ENCODE results near the gene WSB2. TPM values are rescaled to one million over a fixed set of nuclear protein-coding genes. Genes with fewer than 3 reads are reported as not detected.

The WSB2 gene
- total and polyA plus RNA-seq, 9 of the 15 experiments (the other 6 are each of a cell fraction or from before 2014, with no cell fraction given), result 31.4 to 77.6 (median 52.6) TPM

DNA sequence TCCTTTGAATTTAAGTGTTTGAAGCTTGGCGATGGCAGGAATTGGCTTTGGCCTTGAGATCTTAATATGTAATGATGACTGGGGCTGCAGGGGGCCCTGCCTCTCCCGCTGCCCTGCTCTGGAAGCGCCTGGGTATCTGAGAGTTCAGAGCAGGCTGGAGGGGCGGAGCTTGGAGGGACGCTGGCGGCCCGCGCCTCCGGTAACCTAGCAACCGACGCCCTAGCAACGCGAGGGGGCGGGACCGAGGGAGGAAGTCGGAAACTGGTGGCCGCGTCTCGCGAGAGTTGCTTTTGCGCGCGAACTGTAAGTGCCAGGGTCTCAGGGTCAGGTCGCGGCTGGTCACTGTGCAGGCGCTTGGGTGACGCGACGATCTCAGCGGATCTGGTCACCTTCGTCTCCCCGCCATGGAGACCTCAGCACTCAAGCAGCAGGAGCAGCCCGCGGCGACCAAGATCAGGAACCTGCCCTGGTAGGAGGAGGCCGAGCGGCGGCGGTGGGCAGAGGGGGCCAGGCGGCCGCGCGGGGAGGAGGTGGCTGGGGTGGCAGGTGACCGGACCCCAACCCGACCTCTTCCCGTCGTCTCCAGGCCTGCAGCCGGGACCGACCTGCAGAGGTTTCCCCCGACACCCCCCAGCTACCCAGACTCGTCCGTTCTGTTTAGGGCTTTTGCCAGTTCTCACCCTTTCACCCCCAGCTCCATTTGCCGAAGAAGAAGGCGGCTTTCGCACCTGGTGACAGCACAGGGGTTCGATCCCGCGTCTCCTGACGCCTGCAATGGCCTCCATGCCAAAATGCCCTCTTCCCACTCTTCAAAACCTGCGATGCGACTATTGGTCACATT lies 44.3 kb downstream of the WSB2 start, which contains the start of gene RFC5 (continued):
- TF ChIP-seq, protein P1, sequence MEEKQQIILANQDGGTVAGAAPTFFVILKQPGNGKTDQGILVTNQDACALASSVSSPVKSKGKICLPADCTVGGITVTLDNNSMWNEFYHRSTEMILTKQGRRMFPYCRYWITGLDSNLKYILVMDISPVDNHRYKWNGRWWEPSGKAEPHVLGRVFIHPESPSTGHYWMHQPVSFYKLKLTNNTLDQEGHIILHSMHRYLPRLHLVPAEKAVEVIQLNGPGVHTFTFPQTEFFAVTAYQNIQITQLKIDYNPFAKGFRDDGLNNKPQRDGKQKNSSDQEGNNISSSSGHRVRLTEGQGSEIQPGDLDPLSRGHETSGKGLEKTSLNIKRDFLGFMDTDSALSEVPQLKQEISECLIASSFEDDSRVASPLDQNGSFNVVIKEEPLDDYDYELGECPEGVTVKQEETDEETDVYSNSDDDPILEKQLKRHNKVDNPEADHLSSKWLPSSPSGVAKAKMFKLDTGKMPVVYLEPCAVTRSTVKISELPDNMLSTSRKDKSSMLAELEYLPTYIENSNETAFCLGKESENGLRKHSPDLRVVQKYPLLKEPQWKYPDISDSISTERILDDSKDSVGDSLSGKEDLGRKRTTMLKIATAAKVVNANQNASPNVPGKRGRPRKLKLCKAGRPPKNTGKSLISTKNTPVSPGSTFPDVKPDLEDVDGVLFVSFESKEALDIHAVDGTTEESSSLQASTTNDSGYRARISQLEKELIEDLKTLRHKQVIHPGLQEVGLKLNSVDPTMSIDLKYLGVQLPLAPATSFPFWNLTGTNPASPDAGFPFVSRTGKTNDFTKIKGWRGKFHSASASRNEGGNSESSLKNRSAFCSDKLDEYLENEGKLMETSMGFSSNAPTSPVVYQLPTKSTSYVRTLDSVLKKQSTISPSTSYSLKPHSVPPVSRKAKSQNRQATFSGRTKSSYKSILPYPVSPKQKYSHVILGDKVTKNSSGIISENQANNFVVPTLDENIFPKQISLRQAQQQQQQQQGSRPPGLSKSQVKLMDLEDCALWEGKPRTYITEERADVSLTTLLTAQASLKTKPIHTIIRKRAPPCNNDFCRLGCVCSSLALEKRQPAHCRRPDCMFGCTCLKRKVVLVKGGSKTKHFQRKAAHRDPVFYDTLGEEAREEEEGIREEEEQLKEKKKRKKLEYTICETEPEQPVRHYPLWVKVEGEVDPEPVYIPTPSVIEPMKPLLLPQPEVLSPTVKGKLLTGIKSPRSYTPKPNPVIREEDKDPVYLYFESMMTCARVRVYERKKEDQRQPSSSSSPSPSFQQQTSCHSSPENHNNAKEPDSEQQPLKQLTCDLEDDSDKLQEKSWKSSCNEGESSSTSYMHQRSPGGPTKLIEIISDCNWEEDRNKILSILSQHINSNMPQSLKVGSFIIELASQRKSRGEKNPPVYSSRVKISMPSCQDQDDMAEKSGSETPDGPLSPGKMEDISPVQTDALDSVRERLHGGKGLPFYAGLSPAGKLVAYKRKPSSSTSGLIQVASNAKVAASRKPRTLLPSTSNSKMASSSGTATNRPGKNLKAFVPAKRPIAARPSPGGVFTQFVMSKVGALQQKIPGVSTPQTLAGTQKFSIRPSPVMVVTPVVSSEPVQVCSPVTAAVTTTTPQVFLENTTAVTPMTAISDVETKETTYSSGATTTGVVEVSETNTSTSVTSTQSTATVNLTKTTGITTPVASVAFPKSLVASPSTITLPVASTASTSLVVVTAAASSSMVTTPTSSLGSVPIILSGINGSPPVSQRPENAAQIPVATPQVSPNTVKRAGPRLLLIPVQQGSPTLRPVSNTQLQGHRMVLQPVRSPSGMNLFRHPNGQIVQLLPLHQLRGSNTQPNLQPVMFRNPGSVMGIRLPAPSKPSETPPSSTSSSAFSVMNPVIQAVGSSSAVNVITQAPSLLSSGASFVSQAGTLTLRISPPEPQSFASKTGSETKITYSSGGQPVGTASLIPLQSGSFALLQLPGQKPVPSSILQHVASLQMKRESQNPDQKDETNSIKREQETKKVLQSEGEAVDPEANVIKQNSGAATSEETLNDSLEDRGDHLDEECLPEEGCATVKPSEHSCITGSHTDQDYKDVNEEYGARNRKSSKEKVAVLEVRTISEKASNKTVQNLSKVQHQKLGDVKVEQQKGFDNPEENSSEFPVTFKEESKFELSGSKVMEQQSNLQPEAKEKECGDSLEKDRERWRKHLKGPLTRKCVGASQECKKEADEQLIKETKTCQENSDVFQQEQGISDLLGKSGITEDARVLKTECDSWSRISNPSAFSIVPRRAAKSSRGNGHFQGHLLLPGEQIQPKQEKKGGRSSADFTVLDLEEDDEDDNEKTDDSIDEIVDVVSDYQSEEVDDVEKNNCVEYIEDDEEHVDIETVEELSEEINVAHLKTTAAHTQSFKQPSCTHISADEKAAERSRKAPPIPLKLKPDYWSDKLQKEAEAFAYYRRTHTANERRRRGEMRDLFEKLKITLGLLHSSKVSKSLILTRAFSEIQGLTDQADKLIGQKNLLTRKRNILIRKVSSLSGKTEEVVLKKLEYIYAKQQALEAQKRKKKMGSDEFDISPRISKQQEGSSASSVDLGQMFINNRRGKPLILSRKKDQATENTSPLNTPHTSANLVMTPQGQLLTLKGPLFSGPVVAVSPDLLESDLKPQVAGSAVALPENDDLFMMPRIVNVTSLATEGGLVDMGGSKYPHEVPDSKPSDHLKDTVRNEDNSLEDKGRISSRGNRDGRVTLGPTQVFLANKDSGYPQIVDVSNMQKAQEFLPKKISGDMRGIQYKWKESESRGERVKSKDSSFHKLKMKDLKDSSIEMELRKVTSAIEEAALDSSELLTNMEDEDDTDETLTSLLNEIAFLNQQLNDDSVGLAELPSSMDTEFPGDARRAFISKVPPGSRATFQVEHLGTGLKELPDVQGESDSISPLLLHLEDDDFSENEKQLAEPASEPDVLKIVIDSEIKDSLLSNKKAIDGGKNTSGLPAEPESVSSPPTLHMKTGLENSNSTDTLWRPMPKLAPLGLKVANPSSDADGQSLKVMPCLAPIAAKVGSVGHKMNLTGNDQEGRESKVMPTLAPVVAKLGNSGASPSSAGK (IDR thresholded peaks at IDR 0.05), result peak; percentile 79
- TF ChIP-seq ERF (CRISPR knock-in tag; IDR thresholded peaks at IDR 0.05) (no peak), ZNF354B (CRISPR knock-in tag; IDR thresholded peaks at IDR 0.05) (no peak), SP1 (CRISPR knock-in tag; IDR thresholded peaks at IDR 0.05) (peak; percentile 82), TRIM28 (IDR thresholded peaks at IDR 0.05) (no peak), SIN3A (IDR thresholded peaks at IDR 0.05; ENCODE audit: borderline replicate concordance in 2 of 2, control insufficient read depth in 1 of 2, low read depth in 2 of 2, low read length in 2 of 2) (peak; percentile 85; a peak in 2 of 4 replicates), MYNN (IDR thresholded peaks at IDR 0.05) (peak; percentile 99), MYNN (CRISPR knock-in tag; IDR thresholded peaks at IDR 0.05) (peak; percentile 88), ETV5 (CRISPR knock-in tag; IDR thresholded peaks at IDR 0.05; ENCODE audit: low read depth) (peak; percentile 47)
- TF ChIP-seq, protein P2, sequence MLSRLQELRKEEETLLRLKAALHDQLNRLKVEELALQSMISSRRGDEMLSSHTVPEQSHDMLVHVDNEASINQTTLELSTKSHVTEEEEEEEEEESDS (CRISPR knock-in tag; IDR thresholded peaks at IDR 0.05), result no peak
- TF ChIP-seq, protein P3, sequence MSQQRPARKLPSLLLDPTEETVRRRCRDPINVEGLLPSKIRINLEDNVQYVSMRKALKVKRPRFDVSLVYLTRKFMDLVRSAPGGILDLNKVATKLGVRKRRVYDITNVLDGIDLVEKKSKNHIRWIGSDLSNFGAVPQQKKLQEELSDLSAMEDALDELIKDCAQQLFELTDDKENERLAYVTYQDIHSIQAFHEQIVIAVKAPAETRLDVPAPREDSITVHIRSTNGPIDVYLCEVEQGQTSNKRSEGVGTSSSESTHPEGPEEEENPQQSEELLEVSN (IDR thresholded peaks at IDR 0.05; ENCODE audit: borderline replicate concordance in 1 of 2, extremely low read depth in 1 of 2, insufficient read depth in 1 of 2, insufficient read length in 1 of 2, low read depth in 1 of 2, low read length in 1 of 2, poor library complexity in 1 of 2, severe bottlenecking in 1 of 2), result peak; percentile 90 to 94
- TF ChIP-seq, protein P4, sequence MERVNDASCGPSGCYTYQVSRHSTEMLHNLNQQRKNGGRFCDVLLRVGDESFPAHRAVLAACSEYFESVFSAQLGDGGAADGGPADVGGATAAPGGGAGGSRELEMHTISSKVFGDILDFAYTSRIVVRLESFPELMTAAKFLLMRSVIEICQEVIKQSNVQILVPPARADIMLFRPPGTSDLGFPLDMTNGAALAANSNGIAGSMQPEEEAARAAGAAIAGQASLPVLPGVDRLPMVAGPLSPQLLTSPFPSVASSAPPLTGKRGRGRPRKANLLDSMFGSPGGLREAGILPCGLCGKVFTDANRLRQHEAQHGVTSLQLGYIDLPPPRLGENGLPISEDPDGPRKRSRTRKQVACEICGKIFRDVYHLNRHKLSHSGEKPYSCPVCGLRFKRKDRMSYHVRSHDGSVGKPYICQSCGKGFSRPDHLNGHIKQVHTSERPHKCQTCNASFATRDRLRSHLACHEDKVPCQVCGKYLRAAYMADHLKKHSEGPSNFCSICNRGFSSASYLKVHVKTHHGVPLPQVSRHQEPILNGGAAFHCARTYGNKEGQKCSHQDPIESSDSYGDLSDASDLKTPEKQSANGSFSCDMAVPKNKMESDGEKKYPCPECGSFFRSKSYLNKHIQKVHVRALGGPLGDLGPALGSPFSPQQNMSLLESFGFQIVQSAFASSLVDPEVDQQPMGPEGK (CRISPR knock-in tag; IDR thresholded peaks at IDR 0.05; ENCODE audit: borderline replicate concordance), result no peak

All from K562 (cell line).